Measurements from ENCODE around the gene ARFIP1. TPM values are rescaled to one million over a fixed set of nuclear protein-coding genes. Genes with fewer than 3 reads are reported as not detected.

Gene ARFIP1
- polyA plus RNA-seq, 6 donors from 2014 or later: 21.4 to 32.7 (median 27.8) TPM

- DNase-seq (no peak), ATAC-seq (ENCODE audit: low read depth in 2 of 2) (peak in 1 of 2 donors; percentile 27)
- peaks cover 32 to 51% (median 49%) of the 10 kb centered on the region in 3 donors for H3K4me1 Mint-ChIP-seq
- H3K9me3 Mint-ChIP-seq: peaks cover 0 to 3% (median 0%) of the 10 kb centered on the region in 7 donors
- peak overlapping the region in 4 of 8 donors; percentile 3 to 42 (median 30) for H3K4me3 Mint-ChIP-seq
- peaks cover under 1 to 8% of the 10 kb centered on the region in 2 donors for H3K36me3 Mint-ChIP-seq
- no peaks in the 10 kb centered on the region for H3K27me3 Mint-ChIP-seq
- peak overlapping the region; percentile 7 to 93 (median 63) for H3K27ac Mint-ChIP-seq
Measured at GRCh38 chr4:152805818-152806217, 26.1 kb downstream of the ARFIP1 start.

GRCh38 chr4:152806501-152807125 lies 26.9 kb downstream of the ARFIP1 start:
- H3K27me3 Mint-ChIP-seq: no peaks in the 10 kb centered on the region
- peaks cover 0 to 6% (median 1%) of the 10 kb centered on the region in 7 donors for H3K9me3 Mint-ChIP-seq
- peak overlapping the region in 1 of 8 donors; percentile 42 for H3K4me3 Mint-ChIP-seq
- DNase-seq (no peak), ATAC-seq (ENCODE audit: low read depth in 2 of 2) (no peak)
- H3K36me3 Mint-ChIP-seq: peaks cover 8 to 16% of the 10 kb centered on the region in 2 donors
- peaks cover 28 to 49% (median 43%) of the 10 kb centered on the region in 3 donors for H3K4me1 Mint-ChIP-seq
- H3K27ac Mint-ChIP-seq: peak overlapping the region in 4 of 6 donors; percentile 10 to 84 (median 60)

- H3K4me1 Mint-ChIP-seq: peaks cover 30 to 56% (median 43%) of the 10 kb centered on the region in 3 donors
- ATAC-seq (ENCODE audit: low read depth in 2 of 2) (no peak), DNase-seq (no peak)
- no peak overlapping the region for H3K4me3 Mint-ChIP-seq
- H3K27me3 Mint-ChIP-seq: no peaks in the 10 kb centered on the region
- peaks cover 0 to 13% (median 5%) of the 10 kb centered on the region in 7 donors for H3K9me3 Mint-ChIP-seq
- H3K36me3 Mint-ChIP-seq: peaks cover 16 to 23% of the 10 kb centered on the region in 2 donors
- H3K27ac Mint-ChIP-seq: peak overlapping the region in 2 of 6 donors; percentile 19 to 59
Measured at GRCh38 chr4:152807294-152807829, 27.6 kb downstream of the ARFIP1 start.

- Mint-ChIP-seq H3K4me1 (peaks cover 35 to 55% (median 42%) of the 10 kb centered on the region in 3 donors), H3K27me3 (no peaks in the 10 kb centered on the region), H3K36me3 (peaks cover 25 to 36% of the 10 kb centered on the region in 2 donors), H3K9me3 (peaks cover 6 to 26% (median 15%) of the 10 kb centered on the region in 7 donors), H3K27ac (no peak overlapping the region), H3K4me3 (no peak overlapping the region)
- ATAC-seq (ENCODE audit: low read depth in 2 of 2) (no peak), DNase-seq (no peak)
Measured at GRCh38 chr4:152808670-152809069, 28.9 kb downstream of the ARFIP1 start.

GRCh38 chr4:152810715-152811287 lies 31.0 kb downstream of the ARFIP1 start:
- H3K27ac Mint-ChIP-seq: peak overlapping the region in 2 of 6 donors; percentile 39 to 84
- H3K4me3 Mint-ChIP-seq: no peak overlapping the region
- H3K27me3 Mint-ChIP-seq: no peaks in the 10 kb centered on the region

GRCh38 chr4:152815078-152815477 lies 35.3 kb downstream of the ARFIP1 start:
- peak overlapping the region in 1 of 6 donors; percentile 45 for H3K27ac Mint-ChIP-seq
- peaks cover 55 to 81% of the 10 kb centered on the region in 2 donors for H3K36me3 Mint-ChIP-seq
- peaks cover 29 to 61% (median 34%) of the 10 kb centered on the region in 3 donors for H3K4me1 Mint-ChIP-seq
- H3K4me3 Mint-ChIP-seq: peak overlapping the region in 2 of 8 donors; percentile 16 to 69
- DNase-seq (no peak), ATAC-seq (ENCODE audit: low read depth in 2 of 2) (no peak)
- peaks cover 18 to 64% (median 50%) of the 10 kb centered on the region in 7 donors for H3K9me3 Mint-ChIP-seq
- no peaks in the 10 kb centered on the region for H3K27me3 Mint-ChIP-seq

More at GRCh38 chr4:152810715-152811287, 31.0 kb downstream of the ARFIP1 start:
- Mint-ChIP-seq H3K4me1 (peaks cover 26 to 60% (median 37%) of the 10 kb centered on the region in 3 donors), H3K9me3 (peaks cover 13 to 47% (median 34%) of the 10 kb centered on the region in 7 donors), H3K36me3 (peaks cover 32 to 58% of the 10 kb centered on the region in 2 donors)
- ATAC-seq (ENCODE audit: low read depth in 2 of 2) (no peak), DNase-seq (no peak)

- DNase-seq (no peak), ATAC-seq (ENCODE audit: low read depth in 2 of 2) (no peak)
- peak overlapping the region in 3 of 6 donors; percentile 9 to 69 (median 54) for H3K27ac Mint-ChIP-seq
- H3K36me3 Mint-ChIP-seq: peaks cover 40 to 66% of the 10 kb centered on the region in 2 donors
- peaks cover 14 to 51% (median 42%) of the 10 kb centered on the region in 7 donors for H3K9me3 Mint-ChIP-seq
- H3K27me3 Mint-ChIP-seq: no peaks in the 10 kb centered on the region
- peak overlapping the region in 5 of 8 donors; percentile 23 to 69 (median 40) for H3K4me3 Mint-ChIP-seq
- peaks cover 32 to 50% (median 34%) of the 10 kb centered on the region in 3 donors for H3K4me1 Mint-ChIP-seq
Measured at GRCh38 chr4:152817331-152817730, 37.6 kb downstream of the ARFIP1 start.

- Mint-ChIP-seq H3K9me3 (peaks cover 5 to 34% (median 28%) of the 10 kb centered on the region in 7 donors), H3K27ac (no peak overlapping the region), H3K36me3 (peaks cover 30 to 48% of the 10 kb centered on the region in 2 donors), H3K27me3 (no peaks in the 10 kb centered on the region), H3K4me1 (peaks cover 22 to 39% (median 27%) of the 10 kb centered on the region in 3 donors), H3K4me3 (peak overlapping the region in 1 of 8 donors; percentile 5)
- no peak for ATAC-seq (ENCODE audit: low read depth in 2 of 2)
- no peak for DNase-seq
Measured at GRCh38 chr4:152819026-152819645, 39.4 kb downstream of the ARFIP1 start.

- H3K36me3 Mint-ChIP-seq: peaks cover 28 to 39% of the 10 kb centered on the region in 2 donors
- H3K27me3 Mint-ChIP-seq: no peaks in the 10 kb centered on the region
- DNase-seq (no peak), ATAC-seq (ENCODE audit: low read depth in 2 of 2) (no peak)
- no peak overlapping the region for H3K27ac Mint-ChIP-seq
- peaks cover 22 to 29% (median 26%) of the 10 kb centered on the region in 3 donors for H3K4me1 Mint-ChIP-seq
- no peak overlapping the region for H3K4me3 Mint-ChIP-seq
- peaks cover 5 to 25% (median 21%) of the 10 kb centered on the region in 7 donors for H3K9me3 Mint-ChIP-seq
Measured at GRCh38 chr4:152820073-152820472, 40.3 kb downstream of the ARFIP1 start.

GRCh38 chr4:152822323-152822722 lies 42.6 kb downstream of the ARFIP1 start:
- Mint-ChIP-seq H3K4me1 (peaks cover 11 to 15% (median 11%) of the 10 kb centered on the region in 3 donors), H3K4me3 (no peak overlapping the region), H3K27me3 (no peaks in the 10 kb centered on the region), H3K27ac (peak overlapping the region in 1 of 6 donors; percentile 47), H3K36me3 (peaks cover 11 to 26% of the 10 kb centered on the region in 2 donors), H3K9me3 (peaks cover 0 to 20% (median 6%) of the 10 kb centered on the region in 7 donors)
- no peak for DNase-seq
- ATAC-seq (ENCODE audit: low read depth in 2 of 2): no peak

GRCh38 chr4:152824561-152824960 lies 44.8 kb downstream of the ARFIP1 start:
- Mint-ChIP-seq H3K4me3 (no peak overlapping the region), H3K27me3 (no peaks in the 10 kb centered on the region), H3K27ac (peak overlapping the region in 1 of 6 donors; percentile 11), H3K36me3 (peaks cover 20 to 22% of the 10 kb centered on the region in 2 donors), H3K9me3 (peaks cover 0 to 32% (median 15%) of the 10 kb centered on the region in 7 donors), H3K4me1 (peaks cover 0 to 5% (median 0%) of the 10 kb centered on the region in 3 donors)
- no peak for ATAC-seq (ENCODE audit: low read depth in 2 of 2)
- no peak for DNase-seq

GRCh38 chr4:152825336-152825735 lies 45.6 kb downstream of the ARFIP1 start:
- peaks cover 0 to 3% (median 0%) of the 10 kb centered on the region in 3 donors for H3K4me1 Mint-ChIP-seq
- no peak overlapping the region for H3K27ac Mint-ChIP-seq
- DNase-seq (no peak), ATAC-seq (ENCODE audit: low read depth in 2 of 2) (no peak)
- H3K27me3 Mint-ChIP-seq: no peaks in the 10 kb centered on the region
- H3K36me3 Mint-ChIP-seq: peaks cover 19 to 21% of the 10 kb centered on the region in 2 donors
- H3K9me3 Mint-ChIP-seq: peaks cover 0 to 32% (median 15%) of the 10 kb centered on the region in 7 donors
- H3K4me3 Mint-ChIP-seq: no peak overlapping the region

- Mint-ChIP-seq H3K4me3 (no peak overlapping the region), H3K27me3 (no peaks in the 10 kb centered on the region), H3K36me3 (peaks cover 26 to 41% of the 10 kb centered on the region in 2 donors), H3K27ac (no peak overlapping the region), H3K4me1 (no peaks in the 10 kb centered on the region), H3K9me3 (peaks cover 0 to 32% (median 15%) of the 10 kb centered on the region in 7 donors)
- ATAC-seq (ENCODE audit: low read depth in 2 of 2): no peak
- DNase-seq: no peak
Measured at GRCh38 chr4:152828122-152828521, 48.4 kb downstream of the ARFIP1 start.
